Loucy (cell line): ENCODE measurements around the gene SERPINB7.

Experiments used
- H2AFZ ChIP-seq: fragments of 200-600 bp; sonication (generic); 2 replicates; pipeline ENCODE4 v1.6.0; 2016; ENCODE audit warnings: antibody characterized with exemption, mild to moderate bottlenecking, low read length, moderate library complexity
- H3F3A ChIP-seq: fragments of 200-600 bp; 2 replicates; pipeline ENCODE4 v1.6.0; 2016; ENCODE audit warnings: antibody characterized with exemption, low read depth, mild to moderate bottlenecking
- H3K27me3 ChIP-seq: fragments of 200-600 bp; sonication (generic); 2 replicates; pipeline ENCODE4 v1.6.1; 2014; ENCODE audit warnings: low read length, mild to moderate bottlenecking; ENCODE audit not compliant: insufficient read depth, poor library complexity, severe bottlenecking
- H3K36me3 ChIP-seq: fragments of 200-600 bp; sonication (generic); 2 replicates; pipeline ENCODE4 v1.6.1; 2016; ENCODE audit warnings: low read length; ENCODE audit not compliant: insufficient read depth
- H3K4me1 ChIP-seq: fragments of 200-600 bp; sonication (generic); 2 replicates; pipeline ENCODE4 v1.5.1; 2014; ENCODE audit warnings: low read length, mild to moderate bottlenecking; ENCODE audit not compliant: insufficient read depth, poor library complexity, severe bottlenecking
- H3K4me2 ChIP-seq: fragments of 200-600 bp; sonication (generic); 2 replicates; pipeline ENCODE4 v1.6.0; 2014; ENCODE audit warnings: antibody characterized with exemption, low read length, low read depth, mild to moderate bottlenecking; ENCODE audit not compliant: poor library complexity, severe bottlenecking
- H3K4me3 ChIP-seq: fragments of 200-600 bp; sonication (generic); 2 replicates; pipeline ENCODE4 v1.5.1; 2014; ENCODE audit warnings: low read length, mild to moderate bottlenecking, mixed read lengths; ENCODE audit not compliant: poor library complexity, severe bottlenecking
- H3K79me2 ChIP-seq: fragments of 200-600 bp; sonication (generic); 2 replicates; pipeline ENCODE4 v1.6.1; 2014; ENCODE audit warnings: low read length; ENCODE audit not compliant: insufficient read depth
- H3K9ac ChIP-seq: fragments of 200-600 bp; sonication (generic); 2 replicates; pipeline ENCODE4 v1.6.0; 2014; ENCODE audit warnings: mild to moderate bottlenecking, low read depth, low read length, moderate library complexity; ENCODE audit not compliant: poor library complexity, severe bottlenecking
- H3K9me2 ChIP-seq: fragments of 200-600 bp; sonication (generic); replicated peaks from 2 replicates; pipeline ENCODE4 v1.6.1; 2016; ENCODE audit warnings: low read depth, low read length, mixed read lengths
- H3K9me3 ChIP-seq: fragments of 200-600 bp; sonication (generic); 2 replicates; pipeline ENCODE4 v1.6.1; 2014; ENCODE audit warnings: mild to moderate bottlenecking, antibody characterized with exemption, low read length, low read depth; ENCODE audit not compliant: insufficient read depth
- H4K20me1 ChIP-seq: fragments of 200-600 bp; sonication (generic); 2 replicates; pipeline ENCODE4 v1.6.0; 2014; ENCODE audit warnings: antibody characterized with exemption, low read length, mild to moderate bottlenecking; ENCODE audit not compliant: insufficient read depth, poor library complexity, severe bottlenecking
- EZH2phosphoT487 ChIP-seq: fragments of 200-600 bp; IDR thresholded peaks from 2 replicates; pipeline ENCODE4 v1.6.1; 2018; ENCODE audit warnings: antibody characterized with exemption, mild to moderate bottlenecking, moderate library complexity, borderline replicate concordance
- TF ChIP-seq, protein P1 (sequence below): fragments of 200-600 bp; sonication (generic); conservative IDR thresholded peaks from 2 replicates; pipeline ENCODE4 v1.5.1; 2014; ENCODE audit warnings: mild to moderate bottlenecking, antibody characterized with exemption, low read length

The SERPINB7 gene

DNA sequence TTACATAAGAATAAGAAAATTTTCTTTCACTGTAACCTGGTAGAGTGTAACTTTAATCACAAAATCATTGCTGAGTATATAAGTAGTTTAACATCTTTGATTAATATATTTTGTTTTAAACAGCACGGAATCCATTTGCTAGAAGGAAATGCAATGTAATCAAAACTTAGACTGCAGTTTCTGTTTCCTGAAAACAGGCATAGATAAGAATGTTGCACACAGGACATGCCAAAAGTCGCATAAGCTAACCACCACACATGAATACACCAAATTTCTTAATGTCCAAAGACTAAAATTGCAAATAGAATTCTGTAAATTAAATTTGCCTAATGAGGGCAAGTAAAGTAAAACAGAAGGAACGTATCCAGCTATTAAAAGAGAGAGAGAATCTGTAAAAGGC, 61.2 kb downstream of the SERPINB7 start:
- no peak overlapping the region for H2AFZ ChIP-seq
- no peaks in the 10 kb centered on the region for H3F3A ChIP-seq
- H3K9me2 ChIP-seq, result no peaks in the 10 kb centered on the region
- H3K4me3 ChIP-seq, result no peak overlapping the region
- H3K36me3 ChIP-seq, result no peaks in the 10 kb centered on the region
- no peaks in the 10 kb centered on the region for H3K79me2 ChIP-seq
- H4K20me1 ChIP-seq, result no peaks in the 10 kb centered on the region
- TF ChIP-seq EZH2phosphoT487, result no peak
- TF ChIP-seq, protein P1, sequence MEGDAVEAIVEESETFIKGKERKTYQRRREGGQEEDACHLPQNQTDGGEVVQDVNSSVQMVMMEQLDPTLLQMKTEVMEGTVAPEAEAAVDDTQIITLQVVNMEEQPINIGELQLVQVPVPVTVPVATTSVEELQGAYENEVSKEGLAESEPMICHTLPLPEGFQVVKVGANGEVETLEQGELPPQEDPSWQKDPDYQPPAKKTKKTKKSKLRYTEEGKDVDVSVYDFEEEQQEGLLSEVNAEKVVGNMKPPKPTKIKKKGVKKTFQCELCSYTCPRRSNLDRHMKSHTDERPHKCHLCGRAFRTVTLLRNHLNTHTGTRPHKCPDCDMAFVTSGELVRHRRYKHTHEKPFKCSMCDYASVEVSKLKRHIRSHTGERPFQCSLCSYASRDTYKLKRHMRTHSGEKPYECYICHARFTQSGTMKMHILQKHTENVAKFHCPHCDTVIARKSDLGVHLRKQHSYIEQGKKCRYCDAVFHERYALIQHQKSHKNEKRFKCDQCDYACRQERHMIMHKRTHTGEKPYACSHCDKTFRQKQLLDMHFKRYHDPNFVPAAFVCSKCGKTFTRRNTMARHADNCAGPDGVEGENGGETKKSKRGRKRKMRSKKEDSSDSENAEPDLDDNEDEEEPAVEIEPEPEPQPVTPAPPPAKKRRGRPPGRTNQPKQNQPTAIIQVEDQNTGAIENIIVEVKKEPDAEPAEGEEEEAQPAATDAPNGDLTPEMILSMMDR, result no peak
- H3K4me2 ChIP-seq, result no peak overlapping the region
- H3K9ac ChIP-seq, result no peak overlapping the region
- peaks cover 2% of the 10 kb centered on the region for H3K27me3 ChIP-seq
- peaks cover under 1% of the 10 kb centered on the region for H3K4me1 ChIP-seq
- no peaks in the 10 kb centered on the region for H3K9me3 ChIP-seq

DNA sequence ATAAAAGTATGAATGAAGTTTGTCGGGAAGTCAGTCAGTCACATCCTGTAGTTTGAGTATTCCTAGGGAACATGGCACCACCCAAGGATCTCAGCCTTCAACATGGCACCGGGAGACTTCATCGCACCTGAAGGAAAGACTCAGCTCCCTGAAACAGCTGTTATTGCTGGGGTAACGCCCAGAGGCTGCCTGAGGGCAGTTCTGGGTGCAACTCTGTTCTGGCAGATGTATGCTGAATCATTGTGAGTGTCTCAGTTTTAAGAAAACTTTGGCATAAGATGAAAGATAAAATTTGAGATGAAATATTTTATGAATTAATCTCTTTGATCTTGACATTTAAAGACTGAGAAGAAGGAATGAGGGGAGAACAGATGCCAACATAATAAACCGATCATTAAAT, 62.4 kb downstream of the SERPINB7 start:
- Histone ChIP-seq H3K27me3 (peaks cover 3% of the 10 kb centered on the region), H3K4me1 (no peaks in the 10 kb centered on the region), H2AFZ (no peak overlapping the region), H3K36me3 (no peaks in the 10 kb centered on the region), H3K9me3 (no peaks in the 10 kb centered on the region), H3K4me3 (no peak overlapping the region), H3K9ac (no peak overlapping the region), H3K9me2 (no peaks in the 10 kb centered on the region), H3K4me2 (no peak overlapping the region), H4K20me1 (no peaks in the 10 kb centered on the region), H3K79me2 (no peaks in the 10 kb centered on the region), H3F3A (no peaks in the 10 kb centered on the region)
- TF ChIP-seq EZH2phosphoT487, result no peak

DNA sequence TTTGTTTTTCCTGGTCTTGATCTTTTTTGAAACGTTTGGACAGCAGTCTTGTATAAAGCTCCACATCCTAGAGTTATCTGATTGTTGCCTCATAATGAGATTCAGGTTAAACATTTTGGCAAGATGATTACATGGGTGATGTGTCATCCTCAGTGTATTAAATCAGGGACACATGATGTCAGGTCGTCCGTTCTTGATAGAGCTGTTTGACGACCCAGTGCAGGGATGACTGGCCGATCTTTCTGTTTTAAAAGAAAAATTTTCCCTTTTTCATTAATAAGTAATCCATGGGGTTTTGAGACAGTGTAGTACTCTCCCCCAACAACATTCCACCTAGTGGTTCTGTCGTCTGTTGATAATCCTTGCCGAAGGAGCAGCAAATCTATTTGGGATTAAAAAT, 67.8 kb downstream of the SERPINB7 start:
- Histone ChIP-seq H3K36me3 (no peaks in the 10 kb centered on the region), H3K4me2 (no peak overlapping the region), H4K20me1 (no peaks in the 10 kb centered on the region)

DNA sequence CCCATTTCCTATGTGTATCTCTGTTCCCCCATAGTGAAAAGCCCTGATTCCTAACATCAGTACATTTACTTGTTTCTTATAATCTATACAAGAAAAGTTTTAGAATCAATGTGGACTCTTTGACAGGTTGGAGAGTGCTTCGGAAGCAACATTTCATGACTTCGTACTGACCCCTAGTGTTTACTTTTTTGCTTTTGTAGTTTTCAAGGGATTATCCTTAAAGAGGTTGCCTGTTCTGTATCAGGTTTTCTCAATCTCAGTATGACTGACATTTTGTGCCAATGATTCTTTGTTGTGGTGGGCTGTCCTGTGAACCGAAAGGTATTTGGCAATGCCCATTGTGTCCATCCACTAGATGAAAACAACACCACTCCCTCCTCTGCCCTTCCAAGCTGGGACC, 69.0 kb downstream of the SERPINB7 start:
- Histone ChIP-seq H2AFZ (no peak overlapping the region), H4K20me1 (no peaks in the 10 kb centered on the region), H3K4me1 (no peaks in the 10 kb centered on the region), H3F3A (no peaks in the 10 kb centered on the region), H3K9me3 (no peaks in the 10 kb centered on the region), H3K9ac (no peak overlapping the region), H3K27me3 (peaks cover 3% of the 10 kb centered on the region), H3K4me3 (no peak overlapping the region), H3K4me2 (no peak overlapping the region), H3K79me2 (no peaks in the 10 kb centered on the region), H3K36me3 (no peaks in the 10 kb centered on the region), H3K9me2 (no peaks in the 10 kb centered on the region)
- TF ChIP-seq, protein P1, result peak; percentile 68
- TF ChIP-seq EZH2phosphoT487, result no peak

More for the DNA sequence above, 67.8 kb downstream of the SERPINB7 start:
- Histone ChIP-seq H3K9me3 (no peaks in the 10 kb centered on the region), H3K9me2 (no peaks in the 10 kb centered on the region), H3K4me1 (no peaks in the 10 kb centered on the region), H3K9ac (no peak overlapping the region), H3K27me3 (peaks cover 3% of the 10 kb centered on the region), H3K79me2 (no peaks in the 10 kb centered on the region), H3K4me3 (no peak overlapping the region), H2AFZ (no peak overlapping the region), H3F3A (no peaks in the 10 kb centered on the region)
- TF ChIP-seq, protein P1, result no peak
- TF ChIP-seq EZH2phosphoT487, result no peak
